SH-SY5Y (cell line): Measurements from ENCODE around the gene SLC38A10.

Source experiments
- GATA2 ChIP-seq: IDR thresholded peaks from 2 replicates; pipeline ENCODE4 v1.6.1; 2011; ENCODE audit warnings: mild to moderate bottlenecking, low read depth, low read length
- GATA3 ChIP-seq: IDR thresholded peaks from 2 replicates; pipeline ENCODE4 v1.6.1; 2011; ENCODE audit warnings: low read depth, mild to moderate bottlenecking, low read length, moderate library complexity

DNA sequence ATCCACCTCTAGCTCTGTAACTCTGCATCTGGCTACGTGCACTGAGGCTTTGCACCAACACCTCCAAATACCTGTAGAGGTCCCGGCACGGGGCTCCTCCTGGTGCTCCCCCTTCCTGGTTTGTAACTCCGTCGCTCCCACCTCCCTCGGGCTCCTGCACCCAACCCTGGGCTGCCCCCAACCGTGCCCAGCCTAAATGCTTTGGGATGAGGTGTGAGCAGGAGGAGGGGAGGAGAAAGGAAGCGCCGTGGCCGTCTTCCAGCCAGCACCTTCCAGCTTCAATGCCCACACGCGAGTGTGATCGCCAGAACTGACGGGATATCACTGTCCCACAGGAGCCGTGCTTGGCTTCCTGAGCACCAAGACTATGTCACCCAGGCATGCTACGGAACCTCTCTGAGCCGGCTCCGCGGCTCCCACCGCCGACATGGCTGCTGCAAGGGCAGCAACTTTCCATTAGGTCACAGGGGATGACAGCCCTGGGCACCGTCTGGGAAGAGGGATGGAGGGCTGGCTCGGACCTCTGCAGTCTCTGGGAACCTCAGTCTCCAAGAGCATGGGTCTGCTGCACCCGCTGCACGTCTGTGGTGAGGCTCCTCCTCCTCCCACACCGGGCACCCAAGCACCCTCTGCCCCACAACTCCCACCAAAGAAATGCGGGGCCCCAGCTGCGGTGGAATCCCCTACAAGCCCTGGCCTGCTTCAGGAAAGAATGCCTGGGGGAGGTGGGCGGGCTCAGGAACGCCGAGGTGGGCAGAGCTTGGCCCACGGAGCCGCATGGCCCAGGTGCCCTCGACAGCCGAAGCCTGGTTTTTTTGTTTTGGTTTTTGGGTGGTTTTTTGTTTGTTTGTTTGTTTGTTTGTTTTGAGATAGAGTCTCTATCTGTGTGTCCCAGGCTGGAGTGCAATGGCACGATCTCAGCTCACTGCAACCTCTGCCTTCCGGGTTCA lies 6.4 kb upstream of the SLC38A10 start:
- TF ChIP-seq GATA2 (no peak), GATA3 (no peak)
